GM23248 (cell line): ENCODE results near the gene CDK4. TPM values are rescaled to one million over a fixed set of nuclear protein-coding genes. Genes with fewer than 3 reads are reported as not detected.

Source experiments
- DNase-seq: peaks from one replicate; pipeline ENCODE4 v3.0.0-alpha.2; 2015
- H2AFZ ChIP-seq: fragments of 200-600 bp; sonication (generic); 2 replicates; pipeline ENCODE4 v1.6.1; 2016; ENCODE audit warnings: antibody characterized with exemption
- H3F3A ChIP-seq: fragments of 200-600 bp; sonication (generic); 2 replicates; pipeline ENCODE4 v1.6.1; 2016; ENCODE audit warnings: mild to moderate bottlenecking, antibody characterized with exemption, mixed run types; ENCODE audit not compliant: insufficient read depth
- H3K27ac ChIP-seq: fragments of 200-600 bp; sonication (generic); 2 replicates; pipeline ENCODE4 v1.5.1; 2016; ENCODE audit warnings: mild to moderate bottlenecking
- H3K27me3 ChIP-seq: fragments of 200-600 bp; sonication (generic); replicated peaks from 2 replicates; pipeline ENCODE4 v1.6.1; 2016; ENCODE audit warnings: mild to moderate bottlenecking; ENCODE audit not compliant: insufficient read depth
- H3K36me3 ChIP-seq: fragments of 200-600 bp; sonication (generic); 2 replicates; pipeline ENCODE4 v1.6.1; 2016; ENCODE audit warnings: low read depth, mild to moderate bottlenecking
- H3K4me1 ChIP-seq: fragments of 200-600 bp; sonication (generic); 2 replicates; pipeline ENCODE4 v1.6.1; 2016; ENCODE audit warnings: mild to moderate bottlenecking; ENCODE audit not compliant: insufficient read depth
- H3K4me2 ChIP-seq: fragments of 200-600 bp; sonication (generic); one replicate; pipeline ENCODE4 v1.6.1; 2016; ENCODE audit warnings: mild to moderate bottlenecking; ENCODE audit not compliant: unreplicated experiment
- H3K4me3 ChIP-seq: fragments of 200-600 bp; sonication (generic); 2 replicates; pipeline ENCODE4 v1.5.1; 2016; ENCODE audit warnings: mild to moderate bottlenecking
- H3K79me2 ChIP-seq: fragments of 200-600 bp; sonication (generic); 2 replicates; pipeline ENCODE4 v1.6.1; 2016; ENCODE audit warnings: mild to moderate bottlenecking; ENCODE audit not compliant: insufficient read depth
- H3K9ac ChIP-seq: fragments of 200-600 bp; sonication (generic); 2 replicates; pipeline ENCODE4 v1.6.1; 2016; ENCODE audit warnings: mild to moderate bottlenecking
- H3K9me2 ChIP-seq: fragments of 200-600 bp; sonication (generic); 2 replicates; pipeline ENCODE4 v1.6.1; 2016; ENCODE audit warnings: mixed run types, mild to moderate bottlenecking, moderate library complexity; ENCODE audit not compliant: insufficient read depth
- H3K9me3 ChIP-seq: fragments of 200-600 bp; sonication (generic); one replicate; pipeline ENCODE4 v1.6.1; 2017; ENCODE audit warnings: low read depth
- H4K20me1 ChIP-seq: fragments of 200-600 bp; sonication (generic); 2 replicates; pipeline ENCODE4 v1.6.0; 2016; ENCODE audit not compliant: insufficient read depth
- EZH2 ChIP-seq: fragments of 200-600 bp; sonication (generic); IDR thresholded peaks from 2 replicates; pipeline ENCODE4 v1.6.1; 2018; ENCODE audit warnings: antibody characterized with exemption, mild to moderate bottlenecking; ENCODE audit not compliant: insufficient read depth, poor library complexity, severe bottlenecking
- EZH2phosphoT487 ChIP-seq: fragments of 200-600 bp; sonication (generic); IDR thresholded peaks from 2 replicates; pipeline ENCODE4 v1.6.1; 2018; ENCODE audit warnings: antibody characterized with exemption, moderate library complexity, mild to moderate bottlenecking, low read depth; ENCODE audit not compliant: insufficient read depth
- WGBS, 2 experiments: methylation state at CpG; one replicate each; pipeline ENCODE4 v1.1.6; 2015 to 2017; ENCODE audit warnings: low lambda C conversion rate in 2 of 2, low coverage in 1 of 2; ENCODE audit errors: missing lambda C conversion rate in 2 of 2; 5-methylcytosine and 5-hydroxymethylcytosine counted together
- in situ Hi-C: fragments of 300-500 bp; cut with MboI; formaldehyde crosslinking; loops from 2 replicates; pipeline ENCODE4 v1.15.0; 2020
- polyA plus RNA-seq: library from polyadenylated mRNA; unstranded; fragments of >200 nt; fragmentation: Nextera tagmentation; extraction: Ambion mirVana; gene quantifications from 2 replicates; pipeline ENCODE4 v1.2.1, GENCODE V29; 2016
- total RNA-seq: library from RNA; depleted of rRNA; stranded (reverse); fragments of >200 nt; shearing (Covaris generic); gene quantifications from 2 replicates; pipeline ENCODE4 v1.2.3, GENCODE V29; 2014

The CDK4 gene
- total and polyA plus RNA-seq, 2 experiments from 2014 or later = 123 to 152 TPM

DNA sequence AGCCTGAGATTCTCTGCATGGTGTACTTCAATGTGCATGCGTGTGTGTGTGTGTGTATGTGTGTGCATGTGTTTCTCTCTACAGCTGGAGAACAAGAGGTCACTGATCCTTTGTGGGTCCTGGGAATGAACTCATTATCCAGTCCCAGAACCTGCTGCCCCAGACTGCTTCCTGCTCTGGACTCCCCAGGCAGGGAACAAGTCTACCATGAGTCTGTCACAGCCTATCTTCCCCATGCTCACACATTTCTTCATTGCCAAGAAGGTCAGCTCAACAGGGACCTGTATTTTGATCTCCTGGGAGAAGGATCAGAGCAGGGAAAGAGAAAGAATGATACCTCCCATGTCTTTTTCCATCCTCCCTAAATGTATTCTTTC lies 10.7 kb downstream of the CDK4 start:
- no peak overlapping the region for H3K4me2 ChIP-seq
- H4K20me1 ChIP-seq = no peaks in the 10 kb centered on the region
- H3K9me3 ChIP-seq = no peaks in the 10 kb centered on the region
- 0 out of 2 replicates have a peak, but pooled peaks cover 7% of the 10 kb centered on the region for H3K79me2 ChIP-seq
- H3K9ac ChIP-seq = no peak overlapping the region
- no peak for DNase-seq
- no peaks in the 10 kb centered on the region for H3K9me2 ChIP-seq
- peaks cover 38% of the 10 kb centered on the region for H3K27me3 ChIP-seq
- peaks cover 14% of the 10 kb centered on the region for H3F3A ChIP-seq
- H3K4me3 ChIP-seq = no peak overlapping the region
- in situ Hi-C loops = no loop called here
- no peaks in the 10 kb centered on the region for H3K36me3 ChIP-seq
- TF ChIP-seq EZH2phosphoT487 = no peak
- H3K27ac ChIP-seq = no peak overlapping the region
- 22 to 64% methylated on average over 1 of the region's 1 CpG for WGBS, 2 experiments
- peaks cover 5% of the 10 kb centered on the region; the same call in 1 of the 2 replicates for H3K4me1 ChIP-seq
- no peak overlapping the region for H2AFZ ChIP-seq

DNA sequence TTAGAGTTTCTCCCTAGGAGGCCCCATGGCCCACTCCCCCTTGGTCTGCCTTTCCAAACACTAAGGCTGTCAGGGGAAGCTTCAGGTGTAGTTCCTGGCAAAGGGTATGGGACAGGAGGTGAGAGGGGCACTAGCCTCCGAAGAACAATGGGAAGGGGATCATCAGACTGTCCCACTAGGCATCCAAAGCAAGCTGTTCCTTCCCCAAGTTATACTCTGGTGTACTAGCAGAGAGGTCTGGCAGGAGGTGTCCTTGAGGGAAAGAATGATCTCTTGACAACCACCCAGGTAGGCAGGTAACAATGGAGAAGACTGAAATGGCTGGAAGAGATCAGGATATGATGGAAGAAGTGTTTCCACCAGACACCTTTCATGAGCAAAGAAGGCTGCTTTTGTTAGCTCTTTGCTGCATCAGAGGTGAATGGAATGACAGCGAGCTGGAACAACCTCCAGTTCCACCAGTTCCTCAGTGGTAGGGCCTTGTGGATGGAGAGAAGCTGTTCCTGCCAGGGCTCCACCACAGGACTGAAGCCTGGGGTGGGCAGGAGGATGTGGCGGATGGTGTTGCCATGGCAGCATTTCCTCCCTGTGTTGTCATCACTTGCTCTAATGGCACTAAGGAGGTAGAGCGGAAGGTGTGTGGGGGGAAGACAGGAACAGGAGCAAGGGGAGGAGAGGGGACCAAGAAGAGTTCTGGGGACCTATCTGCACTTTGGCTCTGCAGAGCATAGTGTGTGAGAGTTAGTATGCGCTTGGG lies 11.3 kb downstream of the CDK4 start:
- no peak overlapping the region for H3K4me3 ChIP-seq
- no peak overlapping the region for H3K4me2 ChIP-seq
- peaks cover 8% of the 10 kb centered on the region for H3F3A ChIP-seq
- H4K20me1 ChIP-seq = no peaks in the 10 kb centered on the region
- 43 to 51% methylated on average over 5 of the region's 5 CpGs for WGBS, 2 experiments
- H3K27me3 ChIP-seq = peaks cover 40% of the 10 kb centered on the region
- H3K9me2 ChIP-seq = no peaks in the 10 kb centered on the region
- no peak overlapping the region for H2AFZ ChIP-seq
- peaks cover 4% of the 10 kb centered on the region; the same call in 1 of the 2 replicates for H3K4me1 ChIP-seq
- no peak for TF ChIP-seq EZH2phosphoT487
- TF ChIP-seq EZH2 = no peak
- in situ Hi-C loops = no loop called here
- no peak for DNase-seq
- H3K36me3 ChIP-seq = no peaks in the 10 kb centered on the region
- 0 out of 2 replicates have a peak, but pooled peaks cover 7% of the 10 kb centered on the region for H3K79me2 ChIP-seq
- H3K9ac ChIP-seq = no peak overlapping the region
- H3K27ac ChIP-seq = no peak overlapping the region
- no peaks in the 10 kb centered on the region for H3K9me3 ChIP-seq

DNA sequence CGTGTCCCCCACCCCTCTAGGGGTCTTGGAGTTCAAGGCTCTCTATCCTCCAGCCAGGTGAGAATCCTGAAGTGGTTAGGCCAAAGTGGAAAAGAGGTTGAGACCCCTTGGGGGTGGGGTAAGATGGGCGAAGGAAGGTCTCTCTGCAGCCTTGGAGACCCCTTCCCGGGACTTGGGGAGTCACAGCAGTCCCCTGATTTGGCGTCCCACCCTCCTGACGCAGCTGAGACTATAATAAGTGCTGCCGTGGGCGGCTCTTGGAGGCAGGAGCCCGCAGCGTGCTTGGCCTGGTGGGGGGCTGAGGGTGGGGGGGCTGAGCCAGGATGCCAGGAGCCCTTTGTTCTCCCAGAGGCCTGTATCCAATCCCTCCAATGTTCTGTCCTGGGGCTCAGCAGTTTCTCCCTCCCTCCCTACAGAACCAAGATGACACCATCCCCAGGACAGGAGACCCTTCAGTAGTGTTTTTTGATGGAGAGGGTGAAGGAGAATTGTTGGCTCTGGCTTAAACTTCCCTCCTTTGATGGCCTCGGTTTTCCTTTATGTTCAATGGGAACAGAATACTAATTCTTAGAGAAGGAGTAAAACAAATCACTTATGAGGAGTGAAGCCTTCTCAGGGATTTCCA lies 12.1 kb downstream of the CDK4 start:
- H3K27ac ChIP-seq = no peak overlapping the region
- H4K20me1 ChIP-seq = no peaks in the 10 kb centered on the region
- no peaks in the 10 kb centered on the region for H3K4me1 ChIP-seq
- H3K4me2 ChIP-seq = no peak overlapping the region
- H3K9me3 ChIP-seq = no peaks in the 10 kb centered on the region
- H3F3A ChIP-seq = 0 out of 2 replicates have a peak, but pooled peaks cover 3% of the 10 kb centered on the region
- H2AFZ ChIP-seq = no peak overlapping the region
- 12 to 30% methylated on average over 6 to 10 of the region's 10 CpGs for WGBS, 2 experiments
- TF ChIP-seq EZH2 (no peak), EZH2phosphoT487 (no peak)
- no peak for DNase-seq
- peaks cover 40% of the 10 kb centered on the region for H3K27me3 ChIP-seq
- in situ Hi-C loops = no loop called here
- no peaks in the 10 kb centered on the region for H3K36me3 ChIP-seq
- H3K79me2 ChIP-seq = 0 out of 2 replicates have a peak, but pooled peaks cover 2% of the 10 kb centered on the region
- H3K4me3 ChIP-seq = no peak overlapping the region
- no peak overlapping the region for H3K9ac ChIP-seq
- no peaks in the 10 kb centered on the region for H3K9me2 ChIP-seq

- WGBS, 2 experiments = 23 to 24% methylated on average over 7 of the region's 7 CpGs
- Histone ChIP-seq H3K36me3 (no peaks in the 10 kb centered on the region), H3K9me3 (no peaks in the 10 kb centered on the region), H3K27ac (no peak overlapping the region), H3K4me2 (no peak overlapping the region), H3K79me2 (no peaks in the 10 kb centered on the region), H3K9ac (no peak overlapping the region), H2AFZ (no peak overlapping the region), H3K4me1 (no peaks in the 10 kb centered on the region), H3K9me2 (no peaks in the 10 kb centered on the region), H3K4me3 (no peak overlapping the region), H3F3A (0 out of 2 replicates have a peak, but pooled peaks cover 3% of the 10 kb centered on the region), H4K20me1 (no peaks in the 10 kb centered on the region), H3K27me3 (peaks cover 40% of the 10 kb centered on the region)
- peak; percentile 31 for TF ChIP-seq EZH2
- 0 out of 2 replicates have a peak, but pooled peaks have one; percentile 8 for TF ChIP-seq EZH2phosphoT487
- in situ Hi-C loops = no loop called here
- DNase-seq = no peak
Measured at GRCh38 chr12:57739387-57739786, 12.7 kb downstream of the CDK4 start.
